ENCODE measurements around the gene GDF10.
A peak's percentile ranks its signal among the peaks of the same experiment; 100 is the strongest.

The GDF10 gene

GRCh38 chr10:47295411-47295810 lies 4.6 kb upstream of the GDF10 start:
- DNase-seq, result no peak

- DNase-seq, result no peak
Observed at GRCh38 chr10:47296156-47296894, 3.7 kb upstream of the GDF10 start.

GRCh38 chr10:47296941-47297340 lies 3.1 kb upstream of the GDF10 start:
- DNase-seq, result no peak

- DNase-seq, result no peak
Observed at GRCh38 chr10:47297866-47298540, 2.0 kb upstream of the GDF10 start.

GRCh38 chr10:47298715-47299114 lies 1.3 kb upstream of the GDF10 start:
- DNase-seq, result no peak

GRCh38 chr10:47300429-47300931 lies 483 bp downstream of the GDF10 start:
- DNase-seq, result no peak

GRCh38 chr10:47301833-47302232 lies 1.8 kb downstream of the GDF10 start:
- no peak for DNase-seq

GRCh38 chr10:47303105-47303504 lies 3.1 kb downstream of the GDF10 start:
- no peak for DNase-seq

- DNase-seq, result no peak
Observed at GRCh38 chr10:47303866-47304265, 3.9 kb downstream of the GDF10 start.

GRCh38 chr10:47305566-47305965 lies 5.6 kb downstream of the GDF10 start:
- no peak for DNase-seq

- DNase-seq, result no peak
Observed at GRCh38 chr10:47306387-47307210, 6.6 kb downstream of the GDF10 start.

- DNase-seq, result no peak
Observed at GRCh38 chr10:47307381-47307780, 7.4 kb downstream of the GDF10 start.

- DNase-seq, result no peak
Observed at GRCh38 chr10:47308775-47309174, 8.8 kb downstream of the GDF10 start.

GRCh38 chr10:47309408-47310089 lies 9.6 kb downstream of the GDF10 start:
- no peak for DNase-seq

GRCh38 chr10:47310090-47310505 lies 10.1 kb downstream of the GDF10 start:
- DNase-seq, result no peak

- DNase-seq, result peak; percentile 16 to 26
Observed at GRCh38 chr10:47311193-47311931, 11.4 kb downstream of the GDF10 start.

- DNase-seq, result peak; percentile 83
Observed at GRCh38 chr10:47311932-47312662, 12.1 kb downstream of the GDF10 start.

GRCh38 chr10:47312663-47312995 lies 12.6 kb downstream of the GDF10 start:
- DNase-seq, result no peak

- DNase-seq, result no peak
Observed at GRCh38 chr10:47314416-47314970, 14.5 kb downstream of the GDF10 start.

GRCh38 chr10:47315421-47315820 lies 15.4 kb downstream of the GDF10 start:
- DNase-seq, result no peak

- no peak for DNase-seq
Observed at GRCh38 chr10:47316131-47316530, 16.1 kb downstream of the GDF10 start.

All from activated CD4-positive, alpha-beta T cell treated with anti-CD3 and anti-CD28 coated beads for 4 hours (primary cell).